Prostate gland (tissue), 2 donors: ENCODE measurements around the gene CREG1.

ENCODE experiments used
- CTCF ChIP-seq, 4 experiments: fragments of 200-600 bp in 2 of 4; fragments of 450-650 bp in 2 of 4; sonication (generic) in 2 of 4; IDR thresholded peaks; 1 replicate in 3 of 4; 2 replicates in 1 of 4; pipeline ENCODE4 v1.5.1; 2016 to 2019; ENCODE audit warnings: antibody characterized with exemption in 4 of 4, mild to moderate bottlenecking in 2 of 4, moderate library complexity in 2 of 4
- POLR2A ChIP-seq: fragments of 450-650 bp; IDR thresholded peaks from one replicate; pipeline ENCODE4 v1.6.1; 2016; ENCODE audit warnings: antibody characterized with exemption, mild to moderate bottlenecking

- no peak for TF ChIP-seq CTCF (IDR thresholded peaks at IDR 0.05)
- no peak for TF ChIP-seq POLR2A
Observed at GRCh38 chr1:167582722-167583121, 29.2 kb upstream of the CREG1 start.
